Stomach smooth muscle (tissue), 2 donors: ENCODE data around the gene GUCY1B1.

ENCODE experiments used
- H3K27ac ChIP-seq: one replicate; pipeline ENCODE4 v1.7.0; 2013; ENCODE audit warnings: mild to moderate bottlenecking, low read length, inconsistent platforms
- H3K27me3 ChIP-seq, 2 donors: one replicate each; pipeline ENCODE4 v1.7.0; 2013; ENCODE audit warnings: low read length in 2 of 2; ENCODE audit not compliant: insufficient read depth in 2 of 2, control insufficient read depth in 1 of 2
- H3K36me3 ChIP-seq, 2 donors: one replicate each; pipeline ENCODE4 v1.7.0; 2013; ENCODE audit warnings: low read length in 2 of 2; ENCODE audit not compliant: control insufficient read depth in 2 of 2, insufficient read depth in 2 of 2
- H3K4me1 ChIP-seq: one replicate; pipeline ENCODE4 v1.7.0; 2013; ENCODE audit warnings: low read length; ENCODE audit not compliant: control insufficient read depth, insufficient read depth
- H3K4me3 ChIP-seq, 2 donors: one replicate each; pipeline ENCODE4 v1.7.0; 2013; ENCODE audit warnings: low read length in 2 of 2
- H3K9ac ChIP-seq, 2 donors: one replicate each; pipeline ENCODE4 v1.7.0; 2013; ENCODE audit warnings: low read length in 2 of 2, mild to moderate bottlenecking in 1 of 2
- H3K9me3 ChIP-seq, 2 donors: one replicate each; pipeline ENCODE4 v1.7.0; 2013; ENCODE audit warnings: low read length in 2 of 2; ENCODE audit not compliant: control insufficient read depth in 2 of 2
- donor health status: healthy.
- donor health status: Pancreatic carcinoma.

Gene GUCY1B1

DNA sequence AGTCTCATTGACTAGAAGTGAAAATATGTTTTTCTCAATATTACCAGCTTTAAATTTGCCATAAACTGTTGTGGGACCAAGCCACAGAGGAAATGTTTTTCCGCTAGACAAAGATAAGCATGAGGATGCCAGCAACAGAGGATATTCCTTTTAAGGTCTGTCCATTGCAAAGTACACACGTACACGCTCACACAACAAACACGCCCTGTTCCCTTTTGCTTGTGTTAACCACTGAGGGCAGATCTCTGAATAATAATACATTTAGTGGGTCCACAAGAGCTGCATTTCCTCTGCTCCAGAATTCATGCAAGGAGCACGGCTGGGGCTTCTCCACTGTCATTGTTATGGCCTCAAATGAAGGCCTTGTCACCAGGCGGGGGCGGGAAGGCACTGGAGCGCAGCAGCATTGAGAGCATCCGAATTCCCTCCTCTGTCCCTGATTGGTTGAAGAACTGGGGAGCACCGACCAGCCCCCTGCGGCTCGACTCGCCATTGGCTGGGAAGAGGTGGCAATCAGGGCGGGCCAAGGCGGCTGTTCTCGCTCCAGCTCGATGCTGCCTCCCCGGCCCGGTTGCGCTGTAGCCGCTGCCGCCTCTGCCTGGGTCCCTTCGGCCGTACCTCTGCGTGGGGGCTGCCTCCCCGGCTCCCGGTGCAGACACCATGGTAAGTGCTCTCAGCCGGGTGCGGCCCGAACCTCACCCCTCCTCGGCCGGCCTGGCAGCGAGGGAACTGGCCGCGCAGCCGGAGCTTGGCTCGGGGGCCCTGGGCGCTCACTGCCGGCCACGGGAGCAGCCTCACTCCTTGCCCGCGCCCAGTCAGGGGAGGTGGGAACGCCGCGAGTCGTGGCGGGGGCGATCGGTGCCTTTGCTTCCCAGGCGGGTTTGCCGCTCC lies at the start of gene GUCY1B1:
TSS of gene GUCY1B1 (plus strand) at position 541 of the 891 bp plus-strand sequence. CDS start at position 661, 120 bp downstream.
- Histone ChIP-seq H3K36me3 (no peaks in the 10 kb centered on the region), H3K9me3 (no peaks in the 10 kb centered on the region), H3K9ac (peak within 1 kb of the TSS; percentile 74 to 90), H3K4me1 (peaks cover 14% of the 10 kb centered on the region), H3K4me3 (peak within 1 kb of the TSS; percentile 88), H3K27ac (peak within 1 kb of the TSS; percentile 82), H3K27me3 (no peaks in the 10 kb centered on the region)

DNA sequence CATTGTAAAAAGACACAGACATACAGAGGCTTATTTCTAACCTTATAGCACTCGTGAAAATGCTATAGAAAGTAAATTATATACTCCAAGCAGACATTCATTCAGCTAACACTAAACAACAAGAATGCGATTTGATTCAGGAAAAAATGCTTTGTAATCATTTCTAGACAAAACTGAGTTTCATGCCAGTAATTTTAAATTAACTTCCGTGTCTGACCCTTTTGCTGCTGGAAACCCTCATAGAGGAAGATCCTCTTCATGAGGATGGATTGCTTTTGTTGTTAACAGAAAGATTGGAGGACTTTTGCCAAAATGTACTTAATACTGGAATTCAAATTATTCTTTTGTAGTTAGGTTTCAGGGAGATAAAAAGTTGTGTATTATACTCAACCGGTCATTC lies 48.9 kb upstream of the GUCY1B1 start:
- Histone ChIP-seq H3K9ac (no peak overlapping the region), H3K9me3 (no peaks in the 10 kb centered on the region), H3K4me1 (no peaks in the 10 kb centered on the region), H3K4me3 (no peak overlapping the region), H3K36me3 (peaks cover 28 to 31% of the 10 kb centered on the region in 2 donors), H3K27ac (no peak overlapping the region), H3K27me3 (no peaks in the 10 kb centered on the region)

- Histone ChIP-seq H3K4me3 (no peak overlapping the region), H3K27ac (no peak overlapping the region), H3K9me3 (no peaks in the 10 kb centered on the region), H3K27me3 (no peaks in the 10 kb centered on the region), H3K9ac (no peak overlapping the region), H3K4me1 (no peaks in the 10 kb centered on the region), H3K36me3 (peaks cover 33 to 36% of the 10 kb centered on the region in 2 donors)
Measured at GRCh38 chr4:155711556-155711955, 47.3 kb upstream of the GUCY1B1 start.

- no peaks in the 10 kb centered on the region for H3K27me3 ChIP-seq
- no peaks in the 10 kb centered on the region for H3K9me3 ChIP-seq
- no peak overlapping the region for H3K4me3 ChIP-seq
- H3K4me1 ChIP-seq = no peaks in the 10 kb centered on the region
- no peak overlapping the region for H3K9ac ChIP-seq
- H3K27ac ChIP-seq = no peak overlapping the region
- peaks cover 34 to 38% of the 10 kb centered on the region in 2 donors for H3K36me3 ChIP-seq
Measured at GRCh38 chr4:155712846-155713245, 46.0 kb upstream of the GUCY1B1 start.

DNA sequence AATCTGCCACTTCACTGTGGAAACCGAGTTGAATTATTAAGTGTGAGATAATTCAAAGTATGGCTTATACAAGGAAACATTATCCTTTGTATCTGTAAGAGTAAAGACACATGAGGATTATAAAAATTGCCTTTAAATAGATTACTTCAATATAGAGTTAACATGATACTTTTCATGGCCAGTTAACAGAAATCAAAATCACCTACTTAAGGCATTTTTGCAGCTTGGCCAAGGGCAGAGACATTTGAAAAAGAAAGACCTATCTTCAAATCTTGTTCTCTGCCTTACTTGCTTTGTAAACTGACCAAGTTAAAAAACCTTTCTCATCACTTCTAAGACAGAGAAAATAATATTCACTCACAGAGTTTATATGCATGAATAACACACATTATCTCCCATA lies 44.9 kb upstream of the GUCY1B1 start:
- H3K27me3 ChIP-seq = no peaks in the 10 kb centered on the region

GRCh38 chr4:155722336-155722735 lies 36.5 kb upstream of the GUCY1B1 start:
- H3K27ac ChIP-seq = no peak overlapping the region
- H3K4me3 ChIP-seq = no peak overlapping the region
- no peak overlapping the region for H3K9ac ChIP-seq
- no peaks in the 10 kb centered on the region for H3K4me1 ChIP-seq
- no peaks in the 10 kb centered on the region for H3K9me3 ChIP-seq
- H3K27me3 ChIP-seq = no peaks in the 10 kb centered on the region
- H3K36me3 ChIP-seq = peaks cover 22 to 35% of the 10 kb centered on the region in 2 donors

More for the DNA sequence above, 44.9 kb upstream of the GUCY1B1 start:
- Histone ChIP-seq H3K36me3 (peaks cover 38 to 42% of the 10 kb centered on the region in 2 donors), H3K4me1 (no peaks in the 10 kb centered on the region), H3K27ac (no peak overlapping the region), H3K4me3 (no peak overlapping the region), H3K9me3 (no peaks in the 10 kb centered on the region), H3K9ac (no peak overlapping the region)

- Histone ChIP-seq H3K27me3 (no peaks in the 10 kb centered on the region), H3K36me3 (peaks cover 17 to 35% of the 10 kb centered on the region in 2 donors), H3K27ac (no peak overlapping the region), H3K4me3 (no peak overlapping the region), H3K9ac (no peak overlapping the region), H3K4me1 (no peaks in the 10 kb centered on the region), H3K9me3 (no peaks in the 10 kb centered on the region)
Measured at GRCh38 chr4:155722816-155723499, 35.9 kb upstream of the GUCY1B1 start.

DNA sequence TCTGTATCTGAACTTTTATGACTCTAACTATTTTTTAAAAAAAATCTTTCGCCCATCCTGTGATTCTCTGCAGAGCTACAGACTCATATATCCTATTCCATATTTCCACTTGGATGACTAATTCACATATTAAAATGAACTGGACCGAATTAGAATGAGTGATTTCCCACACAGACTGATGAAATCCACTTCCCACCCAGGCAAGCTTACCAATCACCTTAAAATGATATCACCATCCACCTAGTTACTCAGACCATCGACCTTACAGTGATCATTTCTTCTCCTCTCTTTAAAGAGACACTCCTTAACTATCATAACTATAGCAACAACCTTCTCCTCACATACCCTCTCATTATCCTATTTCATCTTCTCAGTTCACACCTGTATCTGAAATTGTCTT lies 34.1 kb upstream of the GUCY1B1 start:
- Histone ChIP-seq H3K4me1 (no peaks in the 10 kb centered on the region), H3K27me3 (no peaks in the 10 kb centered on the region), H3K4me3 (no peak overlapping the region), H3K9me3 (no peaks in the 10 kb centered on the region), H3K36me3 (peaks cover 12 to 30% of the 10 kb centered on the region in 2 donors), H3K27ac (no peak overlapping the region), H3K9ac (no peak overlapping the region)

- Histone ChIP-seq H3K27me3 (no peaks in the 10 kb centered on the region), H3K36me3 (no peaks in the 10 kb centered on the region)
Measured at GRCh38 chr4:155734065-155734464, 24.8 kb upstream of the GUCY1B1 start.

DNA sequence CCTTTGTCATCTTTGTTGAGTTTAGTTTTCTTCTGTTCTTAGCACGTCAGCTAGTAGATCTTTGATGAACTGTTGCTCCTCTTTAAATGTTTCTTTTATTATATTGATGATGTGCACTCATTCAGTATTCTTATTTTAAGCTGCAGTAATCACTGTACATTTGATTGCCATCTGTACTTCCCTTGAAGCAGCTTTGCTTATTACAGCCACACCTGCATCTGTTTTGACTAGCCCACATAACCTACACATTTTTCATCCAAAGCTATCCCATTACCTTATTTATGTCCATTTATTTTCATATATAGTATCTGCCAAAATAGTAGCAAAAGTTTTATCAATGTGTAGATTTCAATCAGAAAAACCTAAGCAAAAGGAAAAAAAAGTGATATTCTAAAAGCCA lies 23.9 kb upstream of the GUCY1B1 start:
- Histone ChIP-seq H3K27me3 (no peaks in the 10 kb centered on the region), H3K9me3 (no peaks in the 10 kb centered on the region), H3K27ac (no peak overlapping the region), H3K4me1 (no peaks in the 10 kb centered on the region), H3K9ac (no peak overlapping the region), H3K4me3 (no peak overlapping the region), H3K36me3 (no peaks in the 10 kb centered on the region)

More at GRCh38 chr4:155734065-155734464, 24.8 kb upstream of the GUCY1B1 start:
- Histone ChIP-seq H3K4me3 (no peak overlapping the region), H3K27ac (no peak overlapping the region), H3K9ac (no peak overlapping the region), H3K9me3 (no peaks in the 10 kb centered on the region), H3K4me1 (no peaks in the 10 kb centered on the region)
